Trophoblast cell (in vitro differentiated cells and primary cell): ENCODE measurements around the gene HOXB6.

Source experiments
- DNase-seq, 2 donors: peaks; one replicate each; pipeline ENCODE4 v3.0.0-alpha.2; 2016
- H2AFZ ChIP-seq: 2 replicates; pipeline ENCODE4 v1.6.1; 2013; ENCODE audit warnings: low read length, moderate library complexity, mild to moderate bottlenecking; ENCODE audit not compliant: insufficient read depth, poor library complexity
- H2AK5ac ChIP-seq: 2 replicates; pipeline ENCODE4 v1.6.1; 2013; ENCODE audit warnings: mild to moderate bottlenecking, low read length
- H2BK120ac ChIP-seq: 2 replicates; pipeline ENCODE4 v1.6.1; 2013; ENCODE audit warnings: low read length, mild to moderate bottlenecking, moderate library complexity; ENCODE audit not compliant: insufficient read depth, poor library complexity
- H2BK12ac ChIP-seq: 2 replicates; pipeline ENCODE4 v1.6.1; 2013; ENCODE audit warnings: mild to moderate bottlenecking, low read length, moderate library complexity
- H2BK5ac ChIP-seq: 2 replicates; pipeline ENCODE4 v1.6.1; 2013; ENCODE audit warnings: low read length, low read depth, moderate library complexity, mild to moderate bottlenecking; ENCODE audit not compliant: poor library complexity
- H3K14ac ChIP-seq: 2 replicates; pipeline ENCODE4 v1.6.1; 2013; ENCODE audit warnings: mild to moderate bottlenecking, low read length
- H3K18ac ChIP-seq: 2 replicates; pipeline ENCODE4 v1.6.1; 2013; ENCODE audit warnings: mild to moderate bottlenecking, low read length
- H3K23ac ChIP-seq: 2 replicates; pipeline ENCODE4 v1.6.1; 2013; ENCODE audit warnings: low read length
- H3K27ac ChIP-seq: 2 replicates; pipeline ENCODE4 v1.5.1; 2013; ENCODE audit warnings: low read depth, mild to moderate bottlenecking, inconsistent platforms, low read length, moderate library complexity
- H3K27me3 ChIP-seq: 2 replicates; pipeline ENCODE4 v1.6.1; 2013; ENCODE audit warnings: inconsistent platforms, mild to moderate bottlenecking, low read length, moderate library complexity; ENCODE audit not compliant: insufficient read depth
- H3K36me3 ChIP-seq, 2 experiments: 1 replicate in 1 of 2; 2 replicates in 1 of 2; pipeline ENCODE4 v1.6.1; 2013; ENCODE audit warnings: low read length in 2 of 2, mild to moderate bottlenecking in 2 of 2, moderate library complexity in 1 of 2; ENCODE audit not compliant: insufficient read depth in 2 of 2, control insufficient read depth in 1 of 2
- H3K4ac ChIP-seq: 2 replicates; pipeline ENCODE4 v1.6.1; 2013; ENCODE audit warnings: low read depth, mild to moderate bottlenecking, low read length, moderate library complexity
- H3K4me1 ChIP-seq, 2 experiments: 1 replicate in 1 of 2; 2 replicates in 1 of 2; pipeline ENCODE4 v1.6.1; 2013; ENCODE audit warnings: low read length in 2 of 2, mild to moderate bottlenecking in 2 of 2, moderate library complexity in 1 of 2; ENCODE audit not compliant: insufficient read depth in 2 of 2, control insufficient read depth in 1 of 2
- H3K4me2 ChIP-seq: 2 replicates; pipeline ENCODE4 v1.6.1; 2013; ENCODE audit warnings: inconsistent platforms, mild to moderate bottlenecking, low read length, moderate library complexity
- H3K4me3 ChIP-seq: 2 replicates; pipeline ENCODE4 v1.5.1; 2013; ENCODE audit warnings: mild to moderate bottlenecking, low read depth, low read length, inconsistent platforms
- H3K79me1 ChIP-seq: one replicate; pipeline ENCODE4 v1.6.1; 2013; ENCODE audit warnings: low read length
- H3K79me2 ChIP-seq: 2 replicates; pipeline ENCODE4 v1.6.1; 2013; ENCODE audit warnings: low read length, mild to moderate bottlenecking; ENCODE audit not compliant: control insufficient read depth, insufficient read depth, poor library complexity
- H3K9ac ChIP-seq: 2 replicates; pipeline ENCODE4 v1.6.1; 2013; ENCODE audit warnings: mild to moderate bottlenecking, low read length
- H3K9me3 ChIP-seq: 2 replicates; pipeline ENCODE4 v1.6.1; 2013; ENCODE audit warnings: low read depth, mild to moderate bottlenecking, control low read depth, inconsistent platforms, low read length; ENCODE audit not compliant: insufficient read depth
- H4K12ac ChIP-seq: 2 replicates; pipeline ENCODE4 v1.6.1; 2013; ENCODE audit warnings: low read depth, mild to moderate bottlenecking, low read length, moderate library complexity
- H4K8ac ChIP-seq: 2 replicates; pipeline ENCODE4 v1.6.1; 2013; ENCODE audit warnings: low read depth, mild to moderate bottlenecking, low read length, moderate library complexity
- H4K91ac ChIP-seq: one replicate; pipeline ENCODE4 v1.6.1; 2013; ENCODE audit warnings: low read depth, mild to moderate bottlenecking, low read length, moderate library complexity
- WGBS: extraction: QIAGEN DNeasy Blood & Tissue Kit; methylation state at CpG from one replicate; pipeline ENCODE4 v1.1.7; 2013; ENCODE audit warnings: missing lambda C conversion rate; ENCODE audit not compliant: insufficient read length, insufficient coverage; ENCODE audit errors: extremely low coverage; 5-methylcytosine and 5-hydroxymethylcytosine counted together

The HOXB6 gene

DNA sequence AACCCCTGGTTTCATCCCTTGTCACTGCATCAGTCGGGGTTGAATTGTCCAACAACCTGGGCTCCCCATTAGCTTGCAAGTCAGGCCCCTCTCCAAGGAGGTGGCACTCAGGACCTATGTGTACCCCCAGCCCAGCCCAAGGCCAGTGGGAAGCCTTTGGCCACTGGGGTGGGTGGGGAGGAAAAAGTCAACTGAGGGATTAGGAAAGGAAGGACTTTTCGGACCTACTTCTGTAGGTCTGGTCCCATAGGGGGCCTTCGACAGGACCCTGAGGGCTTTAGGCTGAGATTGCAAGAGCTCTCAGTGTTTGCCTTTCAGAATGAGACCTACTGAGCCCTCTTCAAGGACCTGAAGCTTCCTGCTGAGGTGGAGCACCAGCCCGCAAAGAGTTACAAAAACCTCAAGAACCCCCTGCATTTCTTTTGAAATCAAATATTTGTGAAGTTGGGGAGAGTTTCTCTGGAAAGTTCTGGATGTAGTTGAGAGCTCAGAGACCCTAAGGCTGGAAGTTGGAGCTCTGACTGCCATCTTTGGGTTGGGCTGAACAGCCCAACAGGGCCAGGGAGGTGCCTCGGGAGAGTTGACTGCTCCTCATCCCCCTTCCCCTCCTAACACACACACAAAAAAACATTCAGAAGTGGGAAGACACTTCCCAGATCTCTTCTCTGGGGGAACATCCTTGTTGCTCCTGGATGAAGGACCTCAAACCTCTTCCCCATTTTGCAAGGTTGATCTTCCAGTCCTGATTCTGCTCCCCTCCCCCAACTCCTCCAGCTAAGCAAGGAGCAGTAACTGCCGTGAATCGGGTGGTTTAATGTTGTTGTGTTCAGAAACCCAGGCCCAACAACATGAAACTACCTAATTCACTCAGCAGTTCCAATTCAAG is 27.1 kb upstream of the HOXB6 start:
- Histone ChIP-seq H2BK5ac (no peak overlapping the region), H4K8ac (no peak overlapping the region), H2AFZ (no peak overlapping the region), H3K4ac (no peak overlapping the region), H3K36me3 (peaks cover 0 to 2% of the 10 kb centered on the region in 2 experiments), H2BK12ac (no peak overlapping the region), H3K79me1 (no peaks in the 10 kb centered on the region), H4K12ac (no peak overlapping the region), H3K27me3 (peaks cover 88% of the 10 kb centered on the region), H3K18ac (no peak overlapping the region), H2BK120ac (no peak overlapping the region), H2AK5ac (no peak overlapping the region), H3K14ac (no peak overlapping the region), H3K79me2 (no peaks in the 10 kb centered on the region), H3K4me2 (no peak overlapping the region), H3K23ac (no peak overlapping the region), H4K91ac (no peak overlapping the region), H3K4me3 (no peak overlapping the region), H3K9ac (no peak overlapping the region), H3K27ac (no peak overlapping the region), H3K9me3 (peaks cover 6% of the 10 kb centered on the region), H3K4me1 (peaks cover 0 to 6% of the 10 kb centered on the region in 2 experiments)
- DNase-seq, result no peak
- no CpG with 5 or more reads among the region's 7 CpGs for WGBS

DNA sequence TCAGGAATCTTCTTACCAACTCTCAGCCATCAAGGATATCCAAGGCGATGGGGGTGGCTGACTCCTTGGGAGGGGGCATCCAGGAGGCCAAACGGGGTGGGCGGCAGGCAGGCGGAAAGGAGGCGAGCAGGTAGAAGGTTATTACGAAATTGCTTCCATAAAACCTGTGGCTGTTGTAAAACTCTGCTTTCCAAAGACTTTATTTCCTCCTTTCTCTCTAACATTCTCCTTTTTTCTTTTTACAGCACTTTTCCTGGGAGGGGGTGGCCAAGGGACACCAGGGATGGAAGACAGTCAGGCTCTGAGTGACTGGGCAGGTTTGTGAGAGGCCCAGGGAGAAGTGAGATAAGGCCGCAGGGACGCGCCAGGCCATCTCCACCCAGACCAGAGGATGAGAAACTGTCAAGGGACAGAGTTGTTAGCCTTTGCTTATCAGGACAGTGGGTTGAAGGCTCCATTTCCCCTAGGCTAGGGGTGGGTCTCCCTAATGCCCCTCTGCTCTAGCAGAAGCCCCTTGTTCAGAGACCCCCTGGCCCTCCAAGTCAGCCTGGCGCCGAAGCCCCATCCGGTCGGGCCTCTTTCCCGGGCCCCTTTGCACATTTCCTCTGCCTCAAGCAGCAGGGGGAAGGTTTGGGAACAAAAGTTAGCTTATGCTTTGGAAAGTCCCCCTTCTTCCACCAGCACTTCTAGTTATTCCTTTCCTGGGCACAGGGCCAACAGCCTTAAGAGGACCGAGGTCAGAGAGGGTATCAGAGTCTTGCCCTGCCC is 26.3 kb upstream of the HOXB6 start:
- Histone ChIP-seq H4K12ac (no peak overlapping the region), H3K27me3 (peaks cover 92% of the 10 kb centered on the region), H2BK5ac (no peak overlapping the region), H2AK5ac (no peak overlapping the region), H2BK12ac (no peak overlapping the region), H3K4me1 (peaks cover 3 to 6% of the 10 kb centered on the region in 2 experiments), H3K4me2 (no peak overlapping the region), H3K36me3 (peaks cover 0 to 2% of the 10 kb centered on the region in 2 experiments), H3K23ac (no peak overlapping the region), H2BK120ac (no peak overlapping the region), H3K4me3 (no peak overlapping the region), H3K18ac (no peak overlapping the region), H3K27ac (no peak overlapping the region), H4K8ac (no peak overlapping the region), H3K4ac (no peak overlapping the region), H3K79me1 (no peaks in the 10 kb centered on the region), H3K14ac (no peak overlapping the region), H3K9ac (no peak overlapping the region), H2AFZ (no peak overlapping the region), H3K79me2 (no peaks in the 10 kb centered on the region), H3K9me3 (peaks cover 6% of the 10 kb centered on the region), H4K91ac (no peak overlapping the region)
- no peak for DNase-seq
- no CpG with 5 or more reads among the region's 15 CpGs for WGBS

DNA sequence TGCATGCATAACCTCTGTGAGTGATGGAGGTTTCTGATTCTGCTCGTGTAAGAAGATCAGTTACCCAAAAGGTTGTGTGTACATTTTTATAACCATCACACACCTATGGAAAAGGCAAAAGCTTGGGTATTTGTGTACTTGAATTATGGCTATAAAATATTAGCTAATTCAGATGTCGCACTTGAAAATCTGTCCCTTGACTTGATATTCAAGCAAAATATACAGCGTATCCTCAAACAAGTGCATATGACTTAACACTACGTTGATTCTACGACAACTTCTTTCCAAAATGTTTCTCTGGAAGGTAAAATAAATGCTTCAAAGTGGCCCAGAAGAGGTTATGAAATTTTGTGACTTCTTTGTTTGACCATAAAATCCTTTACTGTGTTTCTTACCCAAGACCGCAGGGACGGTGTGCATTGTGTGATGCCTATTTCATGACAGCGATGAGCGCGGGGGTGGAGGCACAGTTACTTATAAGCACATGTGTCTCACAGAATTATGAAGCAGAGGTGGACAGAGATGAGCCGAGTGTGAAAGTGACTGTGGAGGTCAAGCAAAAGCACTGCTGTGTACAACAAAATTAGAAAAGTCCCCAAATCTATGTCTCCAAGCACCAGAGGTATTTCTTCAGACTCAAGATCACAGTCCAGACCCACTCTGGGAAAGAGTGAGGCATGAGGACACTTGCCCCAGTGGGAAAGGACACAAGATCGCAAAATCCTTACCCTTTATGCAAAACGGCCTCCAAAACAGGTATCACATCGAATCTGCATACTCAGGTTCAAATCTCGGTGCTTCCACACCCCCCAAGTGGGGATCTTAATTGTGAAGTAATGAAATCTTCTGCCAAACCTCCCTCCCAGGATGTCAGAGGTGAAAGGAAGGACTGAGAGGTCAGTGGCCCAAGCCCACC is 25.5 kb upstream of the HOXB6 start:
- H2AK5ac ChIP-seq, result no peak overlapping the region
- no peak overlapping the region for H3K4me3 ChIP-seq
- H4K12ac ChIP-seq, result no peak overlapping the region
- H3K18ac ChIP-seq, result no peak overlapping the region
- H3K4me2 ChIP-seq, result no peak overlapping the region
- H3K27ac ChIP-seq, result no peak overlapping the region
- H3K36me3 ChIP-seq, result no peaks in the 10 kb centered on the region
- no peak overlapping the region for H4K8ac ChIP-seq
- no peak overlapping the region for H4K91ac ChIP-seq
- no peak overlapping the region for H2BK5ac ChIP-seq
- H3K4me1 ChIP-seq, result peaks cover 5 to 13% of the 10 kb centered on the region in 2 experiments
- no peak overlapping the region for H2BK120ac ChIP-seq
- H3K23ac ChIP-seq, result no peak overlapping the region
- H3K4ac ChIP-seq, result no peak overlapping the region
- no peak overlapping the region for H2BK12ac ChIP-seq
- no peak for DNase-seq
- H3K9me3 ChIP-seq, result peaks cover 6% of the 10 kb centered on the region
- H3K79me1 ChIP-seq, result no peaks in the 10 kb centered on the region
- H3K79me2 ChIP-seq, result no peaks in the 10 kb centered on the region
- H3K9ac ChIP-seq, result no peak overlapping the region
- H2AFZ ChIP-seq, result no peak overlapping the region
- H3K14ac ChIP-seq, result no peak overlapping the region
- WGBS, result no CpG with 5 or more reads among the region's 15 CpGs
- peaks cover 94% of the 10 kb centered on the region for H3K27me3 ChIP-seq

DNA sequence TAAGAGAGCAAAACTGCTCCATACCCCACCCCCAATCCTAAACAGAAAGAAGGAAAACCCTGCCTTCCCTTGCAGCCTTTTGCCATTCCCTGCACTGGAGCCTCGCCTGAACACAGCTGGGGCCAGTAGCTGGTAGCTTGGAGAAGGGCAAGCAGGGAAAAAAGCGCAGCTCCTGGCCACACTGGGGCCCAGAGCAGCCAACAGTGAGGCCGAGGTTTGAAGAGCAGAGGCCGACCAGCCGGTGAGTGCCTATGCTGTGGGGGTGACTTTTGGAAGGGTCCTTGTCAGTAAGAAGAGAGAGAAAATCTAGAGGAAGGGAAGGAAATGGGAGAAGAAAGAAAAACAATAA is 24.6 kb upstream of the HOXB6 start:
- Histone ChIP-seq H2BK120ac (no peak overlapping the region), H3K4me3 (no peak overlapping the region), H3K79me1 (no peaks in the 10 kb centered on the region), H3K27me3 (peaks cover 94% of the 10 kb centered on the region), H4K12ac (no peak overlapping the region), H3K23ac (no peak overlapping the region), H3K9me3 (peaks cover 6% of the 10 kb centered on the region), H4K8ac (no peak overlapping the region), H2AFZ (no peak overlapping the region), H2BK5ac (no peak overlapping the region), H2AK5ac (no peak overlapping the region), H2BK12ac (no peak overlapping the region), H3K27ac (no peak overlapping the region), H3K4me1 (peaks cover 8 to 19% of the 10 kb centered on the region in 2 experiments), H3K4ac (no peak overlapping the region), H3K79me2 (no peaks in the 10 kb centered on the region), H3K9ac (no peak overlapping the region), H3K14ac (no peak overlapping the region), H4K91ac (no peak overlapping the region), H3K18ac (no peak overlapping the region), H3K36me3 (no peaks in the 10 kb centered on the region), H3K4me2 (no peak overlapping the region)
- DNase-seq, result no peak
- no CpG with 5 or more reads among the region's 5 CpGs for WGBS
